ENCODE data around the gene RHOD. TPM values are rescaled to one million over a fixed set of nuclear protein-coding genes. Genes with fewer than 3 reads are reported as not detected.

The RHOD gene
- total and polyA plus RNA-seq, 10 of the 15 experiments (the other 5 are each of a cell fraction or from before 2014, with no cell fraction given), result 0.15 to 2.6 (median 1.9) TPM; not detected in 2

DNA sequence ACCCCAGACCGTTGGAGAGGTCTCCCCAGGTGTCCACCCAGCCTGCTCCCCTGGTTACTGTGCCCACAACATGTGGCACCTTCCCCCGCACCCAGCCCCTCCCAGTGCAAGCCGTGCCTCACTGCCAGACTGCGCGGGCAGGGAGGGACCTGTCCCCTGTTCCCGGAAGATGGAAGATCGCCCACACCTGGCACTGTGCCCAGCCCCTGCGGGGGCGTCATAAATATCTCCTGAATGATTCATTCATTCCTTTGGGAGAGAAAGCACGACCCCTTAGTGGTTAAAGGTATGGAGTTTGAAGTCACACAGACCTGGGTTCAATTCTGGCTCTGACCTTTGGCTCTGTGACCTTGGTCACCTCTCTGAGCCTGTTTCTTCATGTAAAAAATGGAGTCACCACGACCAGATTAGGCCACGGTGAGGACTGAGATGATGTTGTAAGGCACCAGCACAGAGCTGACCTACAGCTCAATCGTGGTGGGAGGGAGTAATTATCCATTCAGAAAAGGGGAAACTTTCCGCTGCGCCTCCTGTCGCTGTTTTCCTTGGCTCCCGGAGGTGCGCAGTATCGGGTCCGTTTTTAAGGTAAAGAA lies 34.2 kb upstream of the RHOD start:
- ChIA-PET SMC1A (ENCODE audit: uncharacterized antibody, unreplicated experiment) (no interaction called here), CTCF (interaction anchor here (1.0 to 1.2 kb wide), 3 partner anchors 15 to 24 kb away, joined by 3 read pairs; no protein-coding TSS in a partner anchor), POLR2A (no interaction called here), RAD21 (ENCODE audit: unreplicated experiment) (interaction anchor here (0.7 kb wide), 1 partner anchor 579 kb away, joined by 3 read pairs; no protein-coding TSS in a partner anchor)
- H3K9me3 ChIP-seq (replicated peaks; ENCODE audit: control insufficient read depth, insufficient read depth, low read length), result no peaks in the 10 kb centered on the region; the same call in 2 of the 3 replicates
- DNase-seq (ENCODE audit: low read depth, low spot score) (no peak), FAIRE-seq (no peak), ATAC-seq (no peak)
- H3K4me1 ChIP-seq (ENCODE audit: control insufficient read depth, insufficient read depth, low read length), result peaks cover 23% of the 10 kb centered on the region
- H3K27me3 ChIP-seq (replicated peaks in 1 of 2; ENCODE audit: control insufficient read depth in 2 of 2, insufficient read depth in 2 of 2, low read length in 1 of 2), result peaks cover 0 to 8% of the 10 kb centered on the region in 2 experiments; a peak in 3 of 4 replicates
- no peak overlapping the region for H3K4me2 ChIP-seq (ENCODE audit: control insufficient read depth, insufficient read depth)
- H4K20me1 ChIP-seq (ENCODE audit: control insufficient read depth, insufficient read depth), result no peaks in the 10 kb centered on the region
- peak; percentile 35 for TF ChIP-seq SUZ12 (IDR thresholded peaks at IDR 0.05; ENCODE audit: unreplicated experiment)
- TF ChIP-seq PAX5 (IDR thresholded peaks at IDR 0.05; ENCODE audit: borderline replicate concordance, low read depth, low read length), result no peak
- no peak for TF ChIP-seq TBL1XR1 (IDR thresholded peaks at IDR 0.05; ENCODE audit: low read depth, low read length)
- 53% methylated on average over 20 of the region's 20 CpGs for WGBS (ENCODE audit: insufficient coverage, insufficient replicate concordance, low lambda C conversion rate, missing lambda C conversion rate)
- in situ Hi-C loops (cut with MboI) (no loop called here), intact Hi-C loops (cut with micrococcal nuclease; ENCODE audit: unreplicated experiment) (no loop called here)
- no peak overlapping the region for H3K4me3 ChIP-seq
- no peaks in the 10 kb centered on the region for H3K36me3 ChIP-seq (ENCODE audit: control insufficient read depth in 2 of 2, insufficient read depth in 2 of 2, low read length in 1 of 2)
- no peaks in the 10 kb centered on the region for H3K79me2 ChIP-seq (ENCODE audit: control insufficient read depth, insufficient read depth, low read length)
- no TSS peak for BruUV-seq (replicated peaks)
- H3K27ac ChIP-seq (ENCODE audit: control insufficient read depth, insufficient read depth), result no peak overlapping the region
- H3K9ac ChIP-seq (ENCODE audit: control insufficient read depth, insufficient read depth, low read length), result no peak overlapping the region
- no peak overlapping the region for H2AFZ ChIP-seq (ENCODE audit: control insufficient read depth, low read depth, low read length)

DNA sequence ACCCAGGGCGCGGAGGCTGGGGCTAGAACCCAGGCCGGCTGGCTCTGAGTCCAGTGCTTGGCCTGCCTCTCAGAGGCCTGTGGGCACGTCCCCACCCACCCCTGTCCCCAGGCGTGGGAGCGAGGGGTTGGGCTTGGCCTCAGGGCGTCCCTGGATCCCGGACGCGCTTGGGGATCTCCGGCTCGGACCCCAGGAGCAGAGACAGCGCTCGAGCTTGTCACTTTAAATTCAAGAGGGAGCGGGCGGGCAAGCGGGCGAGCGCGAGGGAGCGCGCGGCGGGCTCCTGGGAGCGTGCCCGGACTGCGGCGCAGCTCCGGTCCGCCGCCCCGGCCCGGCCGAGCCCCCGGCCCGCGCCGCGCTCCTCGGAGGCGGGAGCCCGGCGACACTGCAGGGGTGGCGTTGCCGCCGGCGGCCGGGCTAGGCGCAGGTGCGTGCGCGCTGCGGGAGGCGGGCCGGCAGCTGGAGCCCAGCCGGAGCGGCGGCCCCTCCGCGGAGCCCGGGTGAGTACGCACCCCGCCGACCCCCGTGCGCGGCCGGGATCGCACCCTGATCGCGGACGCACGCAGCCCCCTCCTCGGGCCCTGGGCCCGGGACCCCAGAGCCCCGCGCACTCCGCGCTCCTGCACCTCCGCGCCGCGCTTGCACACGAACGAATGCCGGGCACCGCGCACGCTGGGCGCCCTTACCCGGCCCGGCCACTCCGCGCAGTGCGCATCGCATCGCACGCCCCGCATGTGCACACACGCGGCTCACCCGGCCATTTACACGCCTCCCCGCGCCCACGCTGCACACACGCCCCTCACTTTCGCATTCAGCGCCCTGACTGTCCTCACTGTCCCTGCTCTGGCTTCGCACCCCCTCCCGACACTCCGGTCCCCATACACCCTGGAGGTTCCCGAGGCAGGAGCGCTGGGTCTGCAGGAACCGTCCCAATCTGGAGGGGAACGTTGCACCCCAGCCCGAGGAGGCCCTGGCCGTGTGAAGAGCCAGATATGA lies 33.4 kb upstream of the RHOD start, which contains the start of gene SYT12:
TSS of gene SYT12 (plus strand) at position 174 of the 996 bp plus-strand sequence. CDS start 7,011 bp downstream, outside the sequence.
- H3K27me3 ChIP-seq (replicated peaks in 1 of 2; ENCODE audit: control insufficient read depth in 2 of 2, insufficient read depth in 2 of 2, low read length in 1 of 2), result peaks cover 0 to 8% of the 10 kb centered on the region in 2 experiments; a peak in 3 of 4 replicates
- no peak for DNase-seq (ENCODE audit: low read depth, low spot score)
- H3K79me2 ChIP-seq (ENCODE audit: control insufficient read depth, insufficient read depth, low read length), result no peaks in the 10 kb centered on the region
- intact Hi-C loops (cut with micrococcal nuclease; ENCODE audit: unreplicated experiment) (no loop called here), in situ Hi-C loops (cut with MboI) (no loop called here)
- ATAC-seq, result no peak
- H3K4me1 ChIP-seq (ENCODE audit: control insufficient read depth, insufficient read depth, low read length), result peaks cover 32% of the 10 kb centered on the region
- no peaks in the 10 kb centered on the region; the same call in 2 of the 3 replicates for H3K9me3 ChIP-seq (replicated peaks; ENCODE audit: control insufficient read depth, insufficient read depth, low read length)
- no peak within 1 kb of the TSS for H3K4me3 ChIP-seq
- ChIA-PET SMC1A (ENCODE audit: uncharacterized antibody, unreplicated experiment) (no interaction called here), CTCF (interaction anchor here (0.6 kb wide), 1 partner anchor 17 kb away, joined by 3 read pairs; no protein-coding TSS in a partner anchor), POLR2A (no interaction called here), RAD21 (ENCODE audit: unreplicated experiment) (interaction anchor here (0.5 kb wide), 1 partner anchor 32 kb away, joined by 4 read pairs; no protein-coding TSS in a partner anchor)
- no peaks in the 10 kb centered on the region for H4K20me1 ChIP-seq (ENCODE audit: control insufficient read depth, insufficient read depth)
- BruUV-seq (replicated peaks), result no TSS peak
- no peak for TF ChIP-seq EZH2 (IDR thresholded peaks at IDR 0.05; ENCODE audit: borderline replicate concordance, control insufficient read depth, low read depth, low read length)
- peak; percentile 53 for TF ChIP-seq HDAC6 (IDR thresholded peaks at IDR 0.05; ENCODE audit: unreplicated experiment)
- TF ChIP-seq SUZ12 (IDR thresholded peaks at IDR 0.05; ENCODE audit: unreplicated experiment), result peak; percentile 38
- no peak within 1 kb of the TSS for H3K9ac ChIP-seq (ENCODE audit: control insufficient read depth, insufficient read depth, low read length)
- 32% methylated on average over 47 of the region's 118 CpGs for WGBS (ENCODE audit: insufficient coverage, insufficient replicate concordance, low lambda C conversion rate, missing lambda C conversion rate)
- no peaks in the 10 kb centered on the region for H3K36me3 ChIP-seq (ENCODE audit: control insufficient read depth in 2 of 2, insufficient read depth in 2 of 2, low read length in 1 of 2)
- no peak within 1 kb of the TSS for H3K27ac ChIP-seq (ENCODE audit: control insufficient read depth, insufficient read depth)
- FAIRE-seq, result no peak
- H3K4me2 ChIP-seq (ENCODE audit: control insufficient read depth, insufficient read depth), result peak within 1 kb of the TSS; percentile 17; the same call in 1 of the 2 replicates
- H2AFZ ChIP-seq (ENCODE audit: control insufficient read depth, low read depth, low read length), result no peak within 1 kb of the TSS
